Left renal cortex interstitium (tissue), 4 donors: ENCODE results near the gene FAM168B. TPM values are rescaled to one million over a fixed set of nuclear protein-coding genes. Genes with fewer than 3 reads are reported as not detected.

ENCODE experiments used
- DNase-seq, 4 donors: peaks; one replicate each; pipeline ENCODE4 v3.0.0-alpha.2; 2013; ENCODE audit warnings: low read depth in 4 of 4, low spot score in 2 of 4, missing footprints in 1 of 4
- polyA plus RNA-seq, 4 donors: library from polyadenylated mRNA; unstranded; fragments of 120-200 nt; gene quantifications; one replicate each; pipeline ENCODE4 v1.2.1, GENCODE V29; 2013; ENCODE audit not compliant: insufficient read length in 4 of 4

FAM168B gene
- polyA plus RNA-seq, 4 donors: 111 to 128 (median 118) TPM

GRCh38 chr2:131029812-131030211 lies 63.4 kb downstream of the FAM168B start:
- no peak for DNase-seq

GRCh38 chr2:131027566-131028528 lies 65.4 kb downstream of the FAM168B start:
- DNase-seq: no peak

- DNase-seq: no peak
Observed at GRCh38 chr2:131026919-131027318, 66.3 kb downstream of the FAM168B start.

GRCh38 chr2:131023758-131024157 lies 69.5 kb downstream of the FAM168B start:
- DNase-seq: no peak

GRCh38 chr2:131022731-131023130 lies 70.5 kb downstream of the FAM168B start:
- DNase-seq: no peak

GRCh38 chr2:131016826-131017741 lies 76.2 kb downstream of the FAM168B start:
- DNase-seq: no peak

GRCh38 chr2:131015764-131016163 lies 77.5 kb downstream of the FAM168B start:
- DNase-seq: no peak

GRCh38 chr2:131014141-131014540 lies 79.1 kb downstream of the FAM168B start:
- no peak for DNase-seq

- DNase-seq: no peak
Observed at GRCh38 chr2:131011486-131011885, 81.8 kb downstream of the FAM168B start.

- DNase-seq: no peak
Observed at GRCh38 chr2:131010566-131010965, 82.7 kb downstream of the FAM168B start.

GRCh38 chr2:131009713-131010475 lies 83.4 kb downstream of the FAM168B start:
- DNase-seq: no peak

GRCh38 chr2:131008967-131009366 lies 84.3 kb downstream of the FAM168B start:
- DNase-seq: no peak

- no peak for DNase-seq
Observed at GRCh38 chr2:131006561-131006960, 86.7 kb downstream of the FAM168B start.

- DNase-seq: no peak
Observed at GRCh38 chr2:131005216-131005935, 87.9 kb downstream of the FAM168B start.

- no peak for DNase-seq
Observed at GRCh38 chr2:131004446-131005209, 88.6 kb downstream of the FAM168B start.

GRCh38 chr2:130998561-130998960 lies 94.7 kb downstream of the FAM168B start:
- DNase-seq: no peak
